Muscle of back (tissue), 11 donors: ENCODE results near the gene R3HDML. TPM values are rescaled to one million over a fixed set of nuclear protein-coding genes. Genes with fewer than 3 reads are reported as not detected.

Experiments
- DNase-seq, 3 donors: peaks; one replicate each; pipeline versions ENCODE4 v3.0.0 to v3.0.0-alpha.2; 2013
- polyA plus RNA-seq, 10 donors: library from polyadenylated mRNA; unstranded; fragments of 120-200 nt; gene quantifications; one replicate each; pipeline ENCODE4 v1.2.1, GENCODE V29; 2013; ENCODE audit not compliant: insufficient read length in 10 of 10

The R3HDML gene
- polyA plus RNA-seq, 10 donors: not detected

- DNase-seq: no peak
Observed at GRCh38 chr20:44400671-44400969, 63.8 kb downstream of the R3HDML start.

Other genes starting within 250 kb of the R3HDML start
- 10 to 100 TPM; 44.7 to 95.8 (median 72.8) TPM for gene JPH2, start 149.9 kb upstream of the R3HDML start, polyA plus RNA-seq
- gene OSER1, start 126.3 kb upstream of the R3HDML start, polyA plus RNA-seq: 10 to 100 TPM; 24.8 to 31.0 (median 26.8) TPM
- under 1 TPM in 5 of 10 donors, not detected in 5; 0.05 to 0.80 (median 0.23) TPM for gene GDAP1L1, start 89.7 kb upstream of the R3HDML start, polyA plus RNA-seq
- gene FITM2, start 25.8 kb upstream of the R3HDML start, polyA plus RNA-seq: 1 to 10 TPM; 6.2 to 8.8 (median 7.5) TPM
- gene HNF4A, start 18.7 kb downstream of the R3HDML start, polyA plus RNA-seq: under 1 TPM in 4 of 10 donors, not detected in 6; 0.07 to 0.16 (median 0.10) TPM
- 1 to 10 TPM; 4.2 to 7.4 (median 5.7) TPM for gene TTPAL, start 138.8 kb downstream of the R3HDML start, polyA plus RNA-seq
- gene SERINC3, start 185.0 kb downstream of the R3HDML start, polyA plus RNA-seq: 10 to 100 TPM; 42.9 to 56.2 (median 49.1) TPM
- 10 to 100 TPM; 40.1 to 55.6 (median 45.6) TPM for gene PKIG, start 245.5 kb downstream of the R3HDML start, polyA plus RNA-seq